ENCODE data around the gene HM13. TPM values are rescaled to one million over a fixed set of nuclear protein-coding genes. Genes with fewer than 3 reads are reported as not detected.

Gene HM13
- total RNA-seq, 1 experiment from 2014 or later = 183 TPM

GRCh38 chr20:31569163-31570020, 55.1 kb downstream of the HM13 start:
- H3K9me3 ChIP-seq (ENCODE audit: control insufficient read depth in 1 of 2, insufficient read depth in 1 of 2, low read depth in 1 of 2, low read length in 2 of 2) = no peaks in the 10 kb centered on the region
- no peak overlapping the region for H2AFZ ChIP-seq (ENCODE audit: low read depth, low read length, poor library complexity, severe bottlenecking)
- ChIA-PET POLR2A (interaction anchor here (1.7 to 28.6 kb wide), 3 partner anchors 9 to 35 kb away, joined by 9 to 1106 read pairs (median 19); partner anchors contain the start of gene ID1), CTCF (interaction anchor here (0.5 to 10.8 kb wide), 16 partner anchors 9 to 170 kb away, joined by 3 to 256 read pairs (median 4); partner anchors contain the start of genes HM13, ID1 and TPX2), RAD21 (ENCODE audit: low non-redundant PET in 1 of 2, low total read pairs in 2 of 2, uncharacterized antibody in 2 of 2, unreplicated experiment in 2 of 2) (interaction anchor here (1.0 to 5.7 kb wide), 6 partner anchors 9 to 43 kb away, joined by 3 to 74 read pairs (median 6); no protein-coding TSS in a partner anchor)
- BruUV-seq (replicated peaks) = no TSS peak
- 0 out of 2 replicates have a peak, but pooled peaks cover 7% of the 10 kb centered on the region for H3K79me2 ChIP-seq (ENCODE audit: insufficient read depth, low read length)
- peak; percentile 5; the same call in 1 of the 2 replicates for TF ChIP-seq POLR2AphosphoS5 (IDR thresholded peaks at IDR 0.05; ENCODE audit: low read depth, low read length)
- TF ChIP-seq REST (IDR thresholded peaks at IDR 0.05; ENCODE audit: low read depth) = no peak
- TF ChIP-seq CTCF (IDR thresholded peaks at IDR 0.05 in 2 of 3, conservative IDR thresholded peaks at IDR 0.05 in 1 of 3; ENCODE audit: borderline replicate concordance in 1 of 3, insufficient read depth in 1 of 3, low read depth in 2 of 3, low read length in 2 of 3) = peak in 2 of 3 experiments; percentile 90 to 92; a peak in 4 of 6 replicates
- H3K9ac ChIP-seq (ENCODE audit: low read length) = peak overlapping the region; percentile 52
- 0 out of 2 replicates have a peak, but pooled peaks have one; percentile 9 for ATAC-seq
- no peaks in the 10 kb centered on the region for H3K9me2 ChIP-seq (ENCODE audit: insufficient read depth)
- intact Hi-C loops (cut with micrococcal nuclease) = no loop called here
- peak overlapping the region; percentile 98 for H3K27ac ChIP-seq (ENCODE audit: low read depth, low read length)
- H3K27me3 ChIP-seq (ENCODE audit: insufficient read depth, low read length) = no peaks in the 10 kb centered on the region
- peak overlapping the region; percentile 72 for H3K4me2 ChIP-seq (ENCODE audit: low read length)
- peaks cover 0 to 1% of the 10 kb centered on the region in 2 experiments; a peak in 1 of 4 replicates for H3K36me3 ChIP-seq (ENCODE audit: control insufficient read depth in 1 of 2, insufficient read depth in 2 of 2, low read length in 2 of 2)
- H3K4me1 ChIP-seq (ENCODE audit: control insufficient read depth in 1 of 2, insufficient read depth in 2 of 2, low read length in 2 of 2) = peaks cover 87 to 93% of the 10 kb centered on the region in 2 experiments
- H4K20me1 ChIP-seq (ENCODE audit: insufficient read depth) = no peaks in the 10 kb centered on the region
- no peak for DNase-seq (ENCODE audit: low read depth, low spot score)
- no peak overlapping the region for H3K4me3 ChIP-seq (replicated peaks in 1 of 2; ENCODE audit: low read depth in 1 of 2, low read length in 2 of 2)

Measured in HCT116 (cell line).